NAMALWA (cell line): Measurements from ENCODE around the gene NGB.

ENCODE experiments used
- DNase-seq: peaks from one replicate; pipeline ENCODE4 v3.0.0-alpha.2; 2015; ENCODE audit warnings: low spot score

The NGB gene

GRCh38 chr14:77264466-77265186 lies 6.4 kb downstream of the NGB start:
- no peak for DNase-seq

GRCh38 chr14:77260631-77261030 lies 10.4 kb downstream of the NGB start:
- DNase-seq = no peak

DNA sequence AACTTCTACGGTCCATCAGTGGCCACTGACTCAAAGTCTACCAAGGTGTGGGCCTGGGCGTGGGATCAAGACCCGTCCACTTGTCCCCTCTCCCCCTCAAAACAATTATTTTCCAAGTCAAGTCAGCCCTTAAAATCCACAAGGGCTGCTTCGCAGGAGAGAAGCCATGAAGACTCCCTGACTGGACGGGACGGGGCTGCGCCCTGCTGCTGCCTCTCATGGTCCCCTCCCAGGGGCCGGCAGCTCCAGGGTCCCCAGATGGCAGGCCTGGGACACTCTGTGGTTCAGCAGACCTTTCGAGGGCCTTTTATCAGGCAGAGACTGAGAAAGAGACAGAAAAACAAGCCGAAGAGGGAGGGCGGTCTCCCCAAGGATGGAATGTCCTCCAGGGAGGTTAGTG lies 10.8 kb downstream of the NGB start:
- DNase-seq = no peak

GRCh38 chr14:77259025-77259715 lies 11.8 kb downstream of the NGB start:
- no peak for DNase-seq

- no peak for DNase-seq
These were observed 12.4 kb downstream of the NGB start for GRCh38 chr14:77258566-77258965.

GRCh38 chr14:77257700-77258099 lies 13.3 kb downstream of the NGB start:
- no peak for DNase-seq

GRCh38 chr14:77256694-77257093 lies 14.3 kb downstream of the NGB start:
- no peak for DNase-seq

- no peak for DNase-seq
These were observed 17.4 kb downstream of the NGB start for GRCh38 chr14:77253333-77254190.

DNA sequence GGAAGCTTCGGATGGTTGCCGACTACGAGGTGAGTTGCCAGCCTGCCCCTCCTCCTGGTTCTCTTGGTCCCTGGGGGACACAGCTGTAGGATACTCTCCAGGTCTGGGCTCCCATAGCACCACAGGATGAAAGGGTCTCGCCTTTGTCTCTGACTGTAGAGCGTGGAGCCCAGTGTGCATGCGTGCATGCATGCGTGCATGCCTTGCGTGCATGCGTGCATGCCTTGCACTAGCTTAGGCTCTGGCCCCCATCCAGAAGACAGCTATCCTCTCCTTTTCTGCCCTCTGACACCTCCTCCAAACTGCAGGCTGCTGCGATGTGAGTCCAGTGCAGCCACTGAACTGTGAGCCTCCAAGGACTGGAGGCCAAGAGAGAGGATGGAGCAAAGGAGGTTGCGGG lies 19.1 kb downstream of the NGB start:
- DNase-seq = no peak

- DNase-seq = no peak
These were observed 20.1 kb downstream of the NGB start for GRCh38 chr14:77250927-77251326.

DNA sequence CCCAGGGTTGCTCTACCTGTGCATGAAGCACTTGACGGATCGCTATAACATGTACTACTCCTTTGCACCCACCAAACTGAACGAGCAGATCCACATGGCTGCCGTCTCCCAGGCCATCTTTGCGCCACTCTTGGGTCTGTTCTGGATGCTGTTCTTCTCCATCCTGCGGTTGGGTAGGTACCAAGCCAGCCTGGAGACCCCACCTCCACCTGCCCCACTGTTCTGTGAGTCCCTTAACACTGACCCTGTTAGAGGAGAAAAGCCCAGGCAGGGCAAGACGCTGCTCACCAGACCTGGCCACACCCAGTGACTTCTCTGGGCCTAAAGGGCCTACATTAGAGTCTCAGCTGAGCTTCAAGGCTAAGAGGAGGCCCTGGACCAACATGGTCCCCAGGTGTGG lies 21.7 kb downstream of the NGB start:
- DNase-seq = no peak

- DNase-seq = no peak
These were observed 22.3 kb downstream of the NGB start for GRCh38 chr14:77248666-77249065.

GRCh38 chr14:77246784-77247183 lies 24.2 kb downstream of the NGB start:
- DNase-seq = no peak

DNA sequence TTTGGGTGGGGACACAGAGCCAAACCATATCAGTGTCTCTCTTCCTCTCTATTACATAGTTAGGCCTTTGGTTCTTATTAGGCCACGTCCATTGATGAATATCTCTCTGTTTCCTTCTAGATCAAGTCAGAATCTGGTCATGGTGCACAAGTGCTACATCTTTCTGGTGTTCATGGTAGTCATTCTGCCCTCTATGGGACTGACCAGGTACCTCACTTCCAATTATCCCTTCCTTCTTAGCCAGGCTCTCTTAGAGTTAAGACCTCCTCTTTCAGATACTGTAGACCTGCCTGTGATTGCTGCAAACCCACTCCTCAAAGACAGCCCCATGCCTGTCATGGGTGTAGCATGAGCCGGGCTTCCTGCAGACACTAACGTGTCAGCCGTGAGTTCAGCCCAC lies 25.2 kb downstream of the NGB start:
- DNase-seq = peak; percentile 19

- peak; percentile 53 for DNase-seq
These were observed 27.2 kb downstream of the NGB start for GRCh38 chr14:77243853-77244252.

DNA sequence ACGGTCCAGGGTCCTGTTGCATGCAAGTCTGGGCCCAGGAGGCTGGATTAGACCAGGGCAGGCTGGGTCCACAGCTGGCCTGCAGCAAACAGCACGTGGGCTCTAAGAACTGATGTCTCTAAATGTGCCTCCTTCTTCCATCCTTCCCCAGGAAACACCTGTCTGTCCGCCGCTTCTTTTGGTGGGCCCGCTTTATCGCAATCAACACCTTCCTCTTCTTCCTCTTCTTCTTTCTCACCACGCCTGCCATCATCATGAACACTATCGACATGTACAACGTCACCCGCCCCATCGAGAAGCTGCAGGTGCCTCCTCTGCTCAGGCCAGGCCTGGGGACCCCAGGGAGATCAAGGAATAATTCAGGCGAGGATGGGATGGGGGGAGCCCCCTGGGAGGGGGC lies 28.3 kb downstream of the NGB start:
- DNase-seq = peak; percentile 56

DNA sequence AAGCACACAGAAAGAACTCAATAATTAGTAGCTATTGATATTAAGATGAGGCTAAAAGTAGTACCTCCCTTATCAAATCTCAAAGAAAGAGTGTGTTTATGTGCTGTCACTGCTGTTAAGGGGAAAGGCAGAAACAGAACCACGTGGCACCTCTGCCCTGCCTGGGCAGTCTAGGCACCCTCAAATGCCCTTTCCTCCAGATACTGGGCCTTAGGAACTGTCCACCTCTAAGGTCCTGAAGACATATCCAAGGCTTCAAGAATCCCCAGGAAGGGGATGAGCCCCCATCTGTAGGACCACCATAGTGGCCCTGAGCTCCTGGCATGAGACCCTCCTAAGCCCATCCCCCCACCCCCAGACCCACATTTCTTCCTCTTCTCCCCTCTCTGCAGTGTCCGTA lies 29.1 kb downstream of the NGB start:
- no peak for DNase-seq

DNA sequence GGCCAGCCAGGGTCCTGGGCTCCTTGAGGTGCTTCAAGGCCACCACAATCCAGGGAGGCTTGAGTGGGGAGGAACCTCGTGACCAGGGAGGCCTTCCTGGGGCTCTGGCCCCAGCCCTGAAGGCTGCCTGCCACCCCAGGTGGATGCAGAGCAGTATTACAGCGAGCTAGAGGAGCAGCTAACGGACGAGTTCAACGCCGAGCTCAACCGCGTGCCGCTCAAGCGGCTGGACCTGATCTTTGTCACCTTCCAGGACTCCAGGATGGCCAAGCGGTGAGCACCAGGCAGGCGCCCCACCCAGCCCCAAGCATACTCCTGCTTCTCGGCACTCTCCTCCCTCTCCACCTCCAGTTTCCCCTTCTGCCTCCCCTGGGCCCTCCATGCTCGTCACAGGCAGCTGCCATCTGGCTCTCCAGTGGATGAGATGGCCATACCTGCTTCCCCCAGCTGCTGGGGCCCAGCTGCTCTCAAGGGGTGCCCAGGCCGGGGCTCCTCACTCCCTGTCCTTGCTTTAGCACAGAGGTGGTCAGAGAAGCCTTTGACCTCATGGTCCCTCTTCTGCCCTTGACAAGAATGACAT lies 30.6 kb downstream of the NGB start:
- DNase-seq = no peak

DNA sequence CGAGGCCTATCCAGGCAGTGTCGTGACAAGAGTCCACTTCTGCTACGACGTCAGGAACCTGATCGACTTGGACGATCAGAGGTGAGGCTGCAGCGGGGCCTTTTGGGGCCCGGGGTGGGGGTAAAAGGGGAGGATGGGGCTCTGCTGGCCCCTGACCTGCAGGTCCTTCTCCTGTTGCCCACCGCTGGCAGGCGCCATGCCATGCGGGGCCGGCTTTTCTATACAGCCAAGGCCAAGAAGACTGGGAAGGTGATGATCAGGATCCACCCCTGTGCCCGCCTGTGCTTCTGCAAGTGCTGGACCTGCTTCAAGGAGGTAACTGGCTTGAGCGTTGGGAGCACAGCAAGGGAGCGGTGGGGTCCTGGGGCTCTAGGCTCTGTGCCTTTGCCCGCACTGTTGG lies 31.6 kb downstream of the NGB start:
- no peak for DNase-seq

- DNase-seq = no peak
These were observed 32.0 kb downstream of the NGB start for GRCh38 chr14:77238996-77239395.

DNA sequence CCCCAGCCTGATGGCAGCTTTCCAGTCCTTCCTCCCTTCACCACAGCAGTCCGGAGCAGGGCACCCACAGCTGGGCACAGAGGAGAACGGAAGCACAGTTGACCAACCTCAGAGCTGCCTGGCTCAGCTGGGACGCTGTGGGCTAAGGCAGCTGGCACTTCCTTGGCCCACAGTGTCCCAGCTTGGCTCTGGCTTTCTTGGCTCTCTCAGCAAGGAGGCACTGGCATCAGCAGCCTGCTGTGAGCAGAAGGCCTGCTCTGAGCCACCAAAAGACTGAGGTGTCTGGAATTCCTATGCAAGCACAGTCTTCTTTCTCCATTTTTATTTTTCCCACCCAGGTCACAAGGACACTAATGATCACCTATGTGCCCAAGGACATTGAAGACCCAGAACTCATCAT lies 32.6 kb downstream of the NGB start:
- DNase-seq = no peak

DNA sequence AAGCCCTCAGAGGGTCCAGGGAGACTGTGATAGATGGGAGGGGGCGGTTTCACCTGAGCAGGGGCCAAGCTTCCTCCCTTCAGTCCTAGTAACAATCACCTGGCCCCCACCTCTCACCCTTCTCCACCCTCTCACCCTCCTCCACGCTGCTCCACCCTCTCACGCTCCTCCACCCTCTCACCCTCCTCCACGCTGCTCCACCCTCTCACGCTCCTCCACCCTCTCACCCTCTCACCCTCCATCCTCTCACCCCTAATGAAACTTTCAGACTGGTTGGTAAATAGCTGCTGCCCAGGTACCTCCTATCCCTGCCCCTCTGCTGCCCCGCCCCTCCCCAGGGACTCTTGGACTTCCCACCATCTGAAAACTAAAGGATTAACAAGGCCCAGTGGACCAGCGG lies 34.2 kb downstream of the NGB start:
- DNase-seq = no peak

DNA sequence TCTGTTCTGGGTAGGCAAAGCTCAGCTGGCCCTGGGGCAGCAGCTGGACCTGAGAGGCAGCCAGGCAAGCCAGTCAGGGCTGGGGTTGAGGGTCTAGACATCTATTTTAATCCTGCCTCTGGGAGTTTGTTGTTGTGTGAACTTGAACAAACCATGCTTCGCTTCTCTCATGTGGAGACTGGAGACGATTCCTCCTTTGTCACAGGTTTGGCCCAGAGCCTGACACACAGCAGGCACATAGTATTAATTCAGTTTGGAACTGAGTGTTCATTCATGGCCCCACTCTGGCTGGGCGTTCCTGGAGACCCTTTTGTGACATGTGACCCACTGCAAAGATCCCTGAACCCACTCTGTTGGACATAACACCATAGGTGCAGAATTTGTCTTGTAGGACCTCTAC lies 39.3 kb downstream of the NGB start:
- DNase-seq = no peak
